IMR-90 (cell line): Measurements from ENCODE around the gene CLCN4. TPM values are rescaled to one million over a fixed set of nuclear protein-coding genes. Genes with fewer than 3 reads are reported as not detected.

ENCODE experiments used
- ATAC-seq: fragments of 200-7000 bp; cut with Tn5 transposase; 2 replicates; pipeline ENCODE4 v1.9.1; 2020; ENCODE audit warnings: low read depth, mild to moderate bottlenecking, moderate library complexity
- BruUV-seq: library from RNA; stranded (reverse); fragments of 400-500 nt; replicated peaks from 2 replicates; lab custom pipeline; 2021; lab: Mats Ljungman, UMichigan
- CTCF ChIA-PET: fragments of 300-600 bp; formaldehyde crosslinking; extraction: SDS; loops from one replicate; lab custom pipeline; 2021; ENCODE audit warnings: antibody characterized with exemption; lab: Yijun Ruan, JAX
- POLR2A ChIA-PET: fragments of 300-600 bp; sonication (Branson Sonifier 250); formaldehyde crosslinking; loops from one replicate; lab custom pipeline; 2022; ENCODE audit warnings: antibody characterized with exemption; ENCODE audit not compliant: unreplicated experiment; lab: Charles Lee
- DNase-seq: peaks from one replicate; pipeline ENCODE4 v3.0.0; 2013
- H2AFZ ChIP-seq: replicated peaks from 2 replicates; pipeline ENCODE3; 2013; ENCODE audit warnings: low read length, mild to moderate bottlenecking; ENCODE audit not compliant: poor library complexity
- H2AK5ac ChIP-seq: 2 replicates; pipeline ENCODE4 v1.6.1; 2013; ENCODE audit warnings: low read depth, low read length, inconsistent platforms
- H2AK9ac ChIP-seq: replicated peaks from 2 replicates; pipeline ENCODE3; 2013; ENCODE audit warnings: mild to moderate bottlenecking, low read depth, low read length, moderate library complexity; ENCODE audit not compliant: poor library complexity
- H2BK120ac ChIP-seq: 2 replicates; pipeline ENCODE4 v1.6.1; 2013; ENCODE audit warnings: low read depth, low read length, inconsistent platforms
- H2BK15ac ChIP-seq: 3 replicates; pipeline ENCODE4 v1.6.1; 2013; ENCODE audit warnings: low read depth, low read length, inconsistent platforms
- H2BK20ac ChIP-seq: 2 replicates; pipeline ENCODE4 v1.6.1; 2013; ENCODE audit warnings: low read depth, mild to moderate bottlenecking, inconsistent platforms, low read length, moderate library complexity
- H2BK5ac ChIP-seq: 2 replicates; pipeline ENCODE4 v1.6.1; 2013; ENCODE audit warnings: mild to moderate bottlenecking, low read depth, low read length, inconsistent platforms; ENCODE audit not compliant: poor library complexity, severe bottlenecking
- H3K14ac ChIP-seq: replicated peaks from 2 replicates; pipeline ENCODE4 v1.6.1; 2013; ENCODE audit warnings: low read depth, low read length, inconsistent platforms
- H3K18ac ChIP-seq: 2 replicates; pipeline ENCODE4 v1.6.1; 2013; ENCODE audit warnings: low read depth, low read length, control low read depth
- H3K23ac ChIP-seq: 2 replicates; pipeline ENCODE4 v1.6.1; 2013; ENCODE audit warnings: low read depth, low read length, inconsistent platforms
- H3K27ac ChIP-seq: 2 replicates; pipeline ENCODE4 v1.5.1; 2013; ENCODE audit warnings: mild to moderate bottlenecking, control low read depth, low read length; ENCODE audit not compliant: insufficient read depth
- H3K27me3 ChIP-seq: 2 replicates; pipeline ENCODE4 v1.6.1; 2013; ENCODE audit warnings: low read length; ENCODE audit not compliant: control insufficient read depth, insufficient read depth
- H3K36me3 ChIP-seq: 2 replicates; pipeline ENCODE4 v1.6.1; 2013; ENCODE audit warnings: low read length, mixed read lengths; ENCODE audit not compliant: control insufficient read depth, insufficient read depth
- H3K4ac ChIP-seq: 2 replicates; pipeline ENCODE4 v1.6.1; 2013; ENCODE audit warnings: low read depth, low read length, inconsistent platforms
- H3K4me1 ChIP-seq: 2 replicates; pipeline ENCODE4 v1.6.1; 2013; ENCODE audit warnings: low read length, mixed read lengths; ENCODE audit not compliant: control insufficient read depth, insufficient read depth
- H3K4me2 ChIP-seq: 2 replicates; pipeline ENCODE4 v1.6.1; 2013; ENCODE audit warnings: low read depth, mild to moderate bottlenecking, control low read depth, low read length, moderate library complexity
- H3K4me3 ChIP-seq: 2 replicates; pipeline ENCODE4 v1.5.1; 2013; ENCODE audit warnings: low read depth, mild to moderate bottlenecking, control low read depth, low read length, moderate library complexity; ENCODE audit not compliant: insufficient read depth
- H3K56ac ChIP-seq: 2 replicates; pipeline ENCODE4 v1.6.1; 2013; ENCODE audit warnings: low read length, inconsistent platforms; ENCODE audit not compliant: insufficient read depth; ENCODE audit errors: extremely low read depth
- H3K79me1 ChIP-seq, 2 experiments: 2 replicates each; pipeline ENCODE4 v1.6.1; 2013; ENCODE audit warnings: low read length in 2 of 2, inconsistent platforms in 1 of 2, low read depth in 1 of 2
- H3K9ac ChIP-seq: 2 replicates; pipeline ENCODE4 v1.6.1; 2013; ENCODE audit warnings: low read depth, low read length, control low read depth
- H3K9me1 ChIP-seq: 2 replicates; pipeline ENCODE4 v1.6.1; 2013; ENCODE audit warnings: low read length, inconsistent platforms; ENCODE audit not compliant: insufficient read depth
- H3K9me3 ChIP-seq: 2 replicates; pipeline ENCODE4 v1.6.1; 2013; ENCODE audit warnings: low read length; ENCODE audit not compliant: control insufficient read depth, insufficient read depth
- H4K20me1 ChIP-seq: 2 replicates; pipeline ENCODE4 v1.6.1; 2013; ENCODE audit warnings: low read length, inconsistent platforms; ENCODE audit not compliant: insufficient read depth
- H4K5ac ChIP-seq: 2 replicates; pipeline ENCODE4 v1.6.1; 2013; ENCODE audit warnings: mild to moderate bottlenecking, low read depth, low read length, control low read depth
- H4K8ac ChIP-seq, 2 experiments: 2 replicates each; pipeline ENCODE4 v1.6.1; 2013; ENCODE audit warnings: low read depth in 2 of 2, low read length in 2 of 2, control low read depth in 1 of 2, inconsistent platforms in 1 of 2
- H4K91ac ChIP-seq: 2 replicates; pipeline ENCODE4 v1.6.1; 2013; ENCODE audit warnings: low read depth, low read length, inconsistent platforms; ENCODE audit not compliant: insufficient read depth
- BHLHE40 ChIP-seq: fragments of 150-350 bp; IDR thresholded peaks from 2 replicates; pipeline ENCODE4 v1.6.1; 2016; ENCODE audit warnings: mild to moderate bottlenecking, low read depth, low read length
- CEBPB ChIP-seq: IDR thresholded peaks from 2 replicates; pipeline ENCODE4 v1.6.1; 2012; ENCODE audit warnings: low read depth, low read length, improper control_type of control experiment
- CHD1 ChIP-seq: IDR thresholded peaks from 2 replicates; pipeline ENCODE4 v1.6.1; 2012; ENCODE audit warnings: low read depth, low read length, improper control_type of control experiment
- FOS ChIP-seq: fragments of 150-350 bp; IDR thresholded peaks from 2 replicates; pipeline ENCODE4 v1.6.1; 2016; ENCODE audit warnings: low read depth, low read length
- MAFK ChIP-seq: IDR thresholded peaks from 2 replicates; pipeline ENCODE4 v1.6.1; 2012; ENCODE audit warnings: low read depth, low read length, improper control_type of control experiment
- MAZ ChIP-seq: IDR thresholded peaks from 2 replicates; pipeline ENCODE4 v1.6.1; 2012; ENCODE audit warnings: low read depth, mild to moderate bottlenecking, low read length, improper control_type of control experiment, moderate library complexity, borderline replicate concordance
- MXI1 ChIP-seq: IDR thresholded peaks from 2 replicates; pipeline ENCODE4 v1.6.1; 2012; ENCODE audit warnings: low read depth, mild to moderate bottlenecking, low read length, moderate library complexity, borderline replicate concordance
- NFE2L2 ChIP-seq: fragments of 150-350 bp; IDR thresholded peaks from 2 replicates; pipeline ENCODE4 v1.6.1; 2016; ENCODE audit warnings: low read depth, mild to moderate bottlenecking, low read length
- POLR2A ChIP-seq: IDR thresholded peaks from 2 replicates; pipeline ENCODE4 v1.6.1; 2012; ENCODE audit warnings: mild to moderate bottlenecking, low read depth, low read length
- RAD21 ChIP-seq: IDR thresholded peaks from 2 replicates; pipeline ENCODE4 v1.6.1; 2012; ENCODE audit warnings: low read length, improper control_type of control experiment
- RCOR1 ChIP-seq: IDR thresholded peaks from 2 replicates; pipeline ENCODE4 v1.6.1; 2012; ENCODE audit warnings: mild to moderate bottlenecking, low read length, improper control_type of control experiment; ENCODE audit not compliant: insufficient replicate concordance
- RFX5 ChIP-seq: IDR thresholded peaks from 2 replicates; pipeline ENCODE4 v1.8.0; 2012; ENCODE audit warnings: low read depth, mild to moderate bottlenecking, low read length, moderate library complexity
- SMC3 ChIP-seq: fragments of 150-350 bp; IDR thresholded peaks from 2 replicates; pipeline ENCODE4 v1.6.1; 2016; ENCODE audit warnings: low read depth, mild to moderate bottlenecking, antibody characterized with exemption, low read length, moderate library complexity
- WGBS, 2 experiments: methylation state at CpG; one replicate each; pipeline versions ENCODE4 v1.1.5 to v1.1.7; 2013; ENCODE audit warnings: missing lambda C conversion rate in 2 of 2; ENCODE audit not compliant: insufficient read length in 1 of 2; ENCODE audit errors: extremely low coverage in 2 of 2; 5-methylcytosine and 5-hydroxymethylcytosine counted together
- dilution Hi-C: fragments of 300-500 bp; cut with HindIII; formaldehyde crosslinking; loops from one replicate; pipeline ENCODE4 v1.14.3; 2018; ENCODE audit warnings: low sequenced_read_pairs; ENCODE audit not compliant: unreplicated experiment
- in situ Hi-C: fragments of 300-500 bp; cut with MboI; formaldehyde crosslinking; loops from 3 replicates; pipeline ENCODE4 v1.14.3; 2019; ENCODE audit warnings: low sequenced_read_pairs, inconsistent platforms, mixed read lengths
- intact Hi-C: fragments of 100-400 bp; cut with micrococcal nuclease; formaldehyde crosslinking; loops from 2 replicates; pipeline ENCODE4 v1.10.0; 2022
- polyA plus RNA-seq, 3 experiments: library from polyadenylated mRNA; depleted of rRNA; stranded (reverse); fragments of >200 nt; gene quantifications; 2 replicates each; pipeline ENCODE4 v1.2.3, GENCODE V29; 2012; ENCODE audit warnings: low replicate concordance in 1 of 3
- total RNA-seq: library from RNA; depleted of rRNA; stranded (reverse); fragments of >200 nt; gene quantifications from 2 replicates; pipeline ENCODE4 v1.2.3, GENCODE V29; 2012
- TF ChIP-seq, protein P1 (sequence below): fragments of 150-350 bp; IDR thresholded peaks from 2 replicates; pipeline ENCODE4 v1.6.1; 2017; ENCODE audit warnings: mild to moderate bottlenecking, antibody characterized with exemption, low read length, low read depth
- TF ChIP-seq, protein P2 (sequence below): fragments of 150-350 bp; IDR thresholded peaks from 2 replicates; pipeline ENCODE4 v1.6.1; 2016; ENCODE audit warnings: low read depth, mild to moderate bottlenecking, low read length, moderate library complexity, borderline replicate concordance
- TF ChIP-seq, protein P3 (sequence below): conservative IDR thresholded peaks from 2 replicates; pipeline ENCODE4 v1.5.1; 2012; ENCODE audit warnings: mild to moderate bottlenecking, low read depth, low read length, improper control_type of control experiment

The CLCN4 gene
- total and polyA plus RNA-seq, 2 of the 4 experiments (the other 2 are of a cell fraction) = 2.2 to 4.5 TPM

DNA sequence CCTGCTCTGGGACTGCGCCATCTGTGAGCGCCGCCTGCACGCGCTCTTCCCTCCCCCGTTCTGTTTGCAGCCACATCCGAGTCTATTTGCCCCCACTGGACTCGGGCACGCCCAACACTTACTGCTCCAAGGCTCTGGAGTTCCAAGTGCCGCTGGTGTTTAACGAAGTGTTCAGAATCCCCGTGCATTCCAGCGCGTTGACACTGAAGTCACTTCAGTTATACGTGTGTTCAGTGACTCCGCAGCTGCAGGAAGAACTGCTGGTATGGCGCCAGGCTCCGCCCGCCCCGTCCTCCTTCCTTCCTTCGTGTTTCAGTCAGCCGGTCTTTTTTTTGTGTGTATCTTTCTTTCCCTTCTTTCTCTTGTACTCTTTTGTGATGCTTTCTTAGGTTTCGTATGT lies 30.7 kb upstream of the CLCN4 start:
- Histone ChIP-seq H2BK5ac (no peak overlapping the region), H2BK15ac (no peak overlapping the region), H3K23ac (no peak overlapping the region), H3K4ac (no peak overlapping the region), H4K8ac (no peak overlapping the region), H2BK120ac (no peak overlapping the region), H3K56ac (no peak overlapping the region), H4K91ac (no peak overlapping the region), H3K18ac (no peak overlapping the region), H2BK20ac (no peak overlapping the region), H3K27me3 (no peaks in the 10 kb centered on the region), H3K14ac (no peak overlapping the region), H3K4me3 (no peak overlapping the region), H3K27ac (no peak overlapping the region), H3K36me3 (peaks cover 31% of the 10 kb centered on the region), H2AK9ac (no peak overlapping the region), H3K9ac (no peak overlapping the region), H3K9me1 (no peaks in the 10 kb centered on the region), H4K5ac (no peak overlapping the region), H4K20me1 (no peaks in the 10 kb centered on the region; the same call in none of the 2 replicates), H3K4me2 (no peak overlapping the region), H3K9me3 (no peaks in the 10 kb centered on the region; the same call in 1 of the 2 replicates), H3K79me1 (peaks cover 0 to 12% of the 10 kb centered on the region in 2 experiments; a peak in 1 of 4 replicates), H2AFZ (no peak overlapping the region), H2AK5ac (no peak overlapping the region), H3K4me1 (no peaks in the 10 kb centered on the region)
- dilution Hi-C loops = no loop called here
- POLR2A ChIA-PET = no interaction called here
- in situ Hi-C loops = no loop called here
- 85% methylated on average over 16 of the region's 23 CpGs; no CpG with 5 or more reads in 1 of the 2 experiments for WGBS, 2 experiments
- BruUV-seq = no TSS peak
- CTCF ChIA-PET = no interaction called here
- TF ChIP-seq POLR2A (no peak), RCOR1 (no peak), CHD1 (no peak), SMC3 (no peak), CEBPB (no peak), RFX5 (no peak), NFE2L2 (no peak), RAD21 (no peak), FOS (no peak), BHLHE40 (no peak), MAZ (no peak), MAFK (no peak), MXI1 (no peak)
- TF ChIP-seq, protein P1, sequence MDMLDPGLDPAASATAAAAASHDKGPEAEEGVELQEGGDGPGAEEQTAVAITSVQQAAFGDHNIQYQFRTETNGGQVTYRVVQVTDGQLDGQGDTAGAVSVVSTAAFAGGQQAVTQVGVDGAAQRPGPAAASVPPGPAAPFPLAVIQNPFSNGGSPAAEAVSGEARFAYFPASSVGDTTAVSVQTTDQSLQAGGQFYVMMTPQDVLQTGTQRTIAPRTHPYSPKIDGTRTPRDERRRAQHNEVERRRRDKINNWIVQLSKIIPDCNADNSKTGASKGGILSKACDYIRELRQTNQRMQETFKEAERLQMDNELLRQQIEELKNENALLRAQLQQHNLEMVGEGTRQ = no peak
- TF ChIP-seq, protein P2, sequence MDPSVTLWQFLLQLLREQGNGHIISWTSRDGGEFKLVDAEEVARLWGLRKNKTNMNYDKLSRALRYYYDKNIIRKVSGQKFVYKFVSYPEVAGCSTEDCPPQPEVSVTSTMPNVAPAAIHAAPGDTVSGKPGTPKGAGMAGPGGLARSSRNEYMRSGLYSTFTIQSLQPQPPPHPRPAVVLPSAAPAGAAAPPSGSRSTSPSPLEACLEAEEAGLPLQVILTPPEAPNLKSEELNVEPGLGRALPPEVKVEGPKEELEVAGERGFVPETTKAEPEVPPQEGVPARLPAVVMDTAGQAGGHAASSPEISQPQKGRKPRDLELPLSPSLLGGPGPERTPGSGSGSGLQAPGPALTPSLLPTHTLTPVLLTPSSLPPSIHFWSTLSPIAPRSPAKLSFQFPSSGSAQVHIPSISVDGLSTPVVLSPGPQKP = no peak
- TF ChIP-seq, protein P3, sequence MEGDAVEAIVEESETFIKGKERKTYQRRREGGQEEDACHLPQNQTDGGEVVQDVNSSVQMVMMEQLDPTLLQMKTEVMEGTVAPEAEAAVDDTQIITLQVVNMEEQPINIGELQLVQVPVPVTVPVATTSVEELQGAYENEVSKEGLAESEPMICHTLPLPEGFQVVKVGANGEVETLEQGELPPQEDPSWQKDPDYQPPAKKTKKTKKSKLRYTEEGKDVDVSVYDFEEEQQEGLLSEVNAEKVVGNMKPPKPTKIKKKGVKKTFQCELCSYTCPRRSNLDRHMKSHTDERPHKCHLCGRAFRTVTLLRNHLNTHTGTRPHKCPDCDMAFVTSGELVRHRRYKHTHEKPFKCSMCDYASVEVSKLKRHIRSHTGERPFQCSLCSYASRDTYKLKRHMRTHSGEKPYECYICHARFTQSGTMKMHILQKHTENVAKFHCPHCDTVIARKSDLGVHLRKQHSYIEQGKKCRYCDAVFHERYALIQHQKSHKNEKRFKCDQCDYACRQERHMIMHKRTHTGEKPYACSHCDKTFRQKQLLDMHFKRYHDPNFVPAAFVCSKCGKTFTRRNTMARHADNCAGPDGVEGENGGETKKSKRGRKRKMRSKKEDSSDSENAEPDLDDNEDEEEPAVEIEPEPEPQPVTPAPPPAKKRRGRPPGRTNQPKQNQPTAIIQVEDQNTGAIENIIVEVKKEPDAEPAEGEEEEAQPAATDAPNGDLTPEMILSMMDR = no peak
- intact Hi-C loops = no loop called here
- ATAC-seq (no peak), DNase-seq (no peak)
